SU-DHL-6 (cell line): ENCODE results near the gene GPBP1L1.

ENCODE experiments used
- EZH2phosphoT487 ChIP-seq: fragments of 200-600 bp; sonication (generic), shearing (Covaris generic); conservative IDR thresholded peaks from 2 replicates; pipeline ENCODE4 v1.6.1; 2018; ENCODE audit warnings: mild to moderate bottlenecking, antibody characterized with exemption, low read length, moderate library complexity, mixed read lengths
- TF ChIP-seq, protein P1 (sequence below): fragments of 200-600 bp; sonication (generic); IDR thresholded peaks from one replicate; pipeline ENCODE4 v1.5.1; 2017; ENCODE audit warnings: antibody characterized with exemption, mild to moderate bottlenecking, low read length, moderate library complexity; ENCODE audit not compliant: insufficient read depth, poor library complexity, severe bottlenecking

DNA sequence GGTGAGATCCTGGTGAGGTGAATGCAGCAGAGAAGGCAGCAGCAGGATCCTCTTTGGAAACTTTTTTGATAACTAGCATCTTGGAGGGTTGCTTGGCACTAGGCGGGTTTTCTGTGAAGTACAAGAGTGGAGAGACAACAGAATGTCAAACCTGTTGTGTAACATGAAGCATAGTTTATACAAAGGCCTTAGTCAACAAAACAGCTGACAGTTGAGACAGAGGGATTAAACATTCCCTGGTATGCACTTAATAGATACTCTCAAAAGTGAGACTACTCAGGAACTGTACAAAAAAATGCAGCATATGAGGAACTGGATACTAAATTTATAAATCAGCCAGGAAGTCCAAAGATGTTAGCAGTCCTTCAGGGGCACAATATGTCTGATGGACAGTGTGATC, 46.0 kb downstream of the GPBP1L1 start:
- TF ChIP-seq, protein P1, sequence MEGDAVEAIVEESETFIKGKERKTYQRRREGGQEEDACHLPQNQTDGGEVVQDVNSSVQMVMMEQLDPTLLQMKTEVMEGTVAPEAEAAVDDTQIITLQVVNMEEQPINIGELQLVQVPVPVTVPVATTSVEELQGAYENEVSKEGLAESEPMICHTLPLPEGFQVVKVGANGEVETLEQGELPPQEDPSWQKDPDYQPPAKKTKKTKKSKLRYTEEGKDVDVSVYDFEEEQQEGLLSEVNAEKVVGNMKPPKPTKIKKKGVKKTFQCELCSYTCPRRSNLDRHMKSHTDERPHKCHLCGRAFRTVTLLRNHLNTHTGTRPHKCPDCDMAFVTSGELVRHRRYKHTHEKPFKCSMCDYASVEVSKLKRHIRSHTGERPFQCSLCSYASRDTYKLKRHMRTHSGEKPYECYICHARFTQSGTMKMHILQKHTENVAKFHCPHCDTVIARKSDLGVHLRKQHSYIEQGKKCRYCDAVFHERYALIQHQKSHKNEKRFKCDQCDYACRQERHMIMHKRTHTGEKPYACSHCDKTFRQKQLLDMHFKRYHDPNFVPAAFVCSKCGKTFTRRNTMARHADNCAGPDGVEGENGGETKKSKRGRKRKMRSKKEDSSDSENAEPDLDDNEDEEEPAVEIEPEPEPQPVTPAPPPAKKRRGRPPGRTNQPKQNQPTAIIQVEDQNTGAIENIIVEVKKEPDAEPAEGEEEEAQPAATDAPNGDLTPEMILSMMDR = no peak
- TF ChIP-seq EZH2phosphoT487 = no peak
